ENCODE results near the gene CFL2.

The CFL2 gene

GRCh38 chr14:34668111-34668510 lies 46.3 kb downstream of the CFL2 start:
- TF ChIP-seq, protein P1, sequence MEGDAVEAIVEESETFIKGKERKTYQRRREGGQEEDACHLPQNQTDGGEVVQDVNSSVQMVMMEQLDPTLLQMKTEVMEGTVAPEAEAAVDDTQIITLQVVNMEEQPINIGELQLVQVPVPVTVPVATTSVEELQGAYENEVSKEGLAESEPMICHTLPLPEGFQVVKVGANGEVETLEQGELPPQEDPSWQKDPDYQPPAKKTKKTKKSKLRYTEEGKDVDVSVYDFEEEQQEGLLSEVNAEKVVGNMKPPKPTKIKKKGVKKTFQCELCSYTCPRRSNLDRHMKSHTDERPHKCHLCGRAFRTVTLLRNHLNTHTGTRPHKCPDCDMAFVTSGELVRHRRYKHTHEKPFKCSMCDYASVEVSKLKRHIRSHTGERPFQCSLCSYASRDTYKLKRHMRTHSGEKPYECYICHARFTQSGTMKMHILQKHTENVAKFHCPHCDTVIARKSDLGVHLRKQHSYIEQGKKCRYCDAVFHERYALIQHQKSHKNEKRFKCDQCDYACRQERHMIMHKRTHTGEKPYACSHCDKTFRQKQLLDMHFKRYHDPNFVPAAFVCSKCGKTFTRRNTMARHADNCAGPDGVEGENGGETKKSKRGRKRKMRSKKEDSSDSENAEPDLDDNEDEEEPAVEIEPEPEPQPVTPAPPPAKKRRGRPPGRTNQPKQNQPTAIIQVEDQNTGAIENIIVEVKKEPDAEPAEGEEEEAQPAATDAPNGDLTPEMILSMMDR (IDR thresholded peaks at IDR 0.05; ENCODE audit: extremely low read depth, missing control alignments) = no peak
- DNase-seq (ENCODE audit: low spot score) = no peak

GRCh38 chr14:34667007-34667406 lies 47.4 kb downstream of the CFL2 start:
- TF ChIP-seq, protein P1 (IDR thresholded peaks at IDR 0.05; ENCODE audit: extremely low read depth, missing control alignments) = no peak
- DNase-seq (ENCODE audit: low spot score) = no peak

GRCh38 chr14:34665785-34666435 lies 48.5 kb downstream of the CFL2 start:
- TF ChIP-seq, protein P1 (IDR thresholded peaks at IDR 0.05; ENCODE audit: extremely low read depth, missing control alignments) = no peak
- DNase-seq (ENCODE audit: low spot score) = no peak

GRCh38 chr14:34662561-34663088 lies 51.8 kb downstream of the CFL2 start:
- DNase-seq (ENCODE audit: low spot score) = no peak
- TF ChIP-seq, protein P1 (IDR thresholded peaks at IDR 0.05; ENCODE audit: extremely low read depth, missing control alignments) = no peak

- TF ChIP-seq, protein P1 (IDR thresholded peaks at IDR 0.05; ENCODE audit: extremely low read depth, missing control alignments) = no peak
- DNase-seq (ENCODE audit: low spot score) = no peak
Measured at GRCh38 chr14:34660796-34661195, 53.6 kb downstream of the CFL2 start.

All from GM20000 (cell line).